HEK293T (cell line): ENCODE results near the gene COMMD10.

Experiments
- ARNT ChIP-seq: fragments of 450-650 bp; IDR thresholded peaks from 2 replicates; pipeline ENCODE4 v1.6.1; 2017; ENCODE audit warnings: mild to moderate bottlenecking
- BHLHE40 ChIP-seq: fragments of 450-650 bp; IDR thresholded peaks from 2 replicates; pipeline ENCODE4 v1.6.1; 2016; ENCODE audit warnings: mild to moderate bottlenecking, moderate library complexity, borderline replicate concordance
- ELF4 ChIP-seq: fragments of 450-650 bp; IDR thresholded peaks from 2 replicates; pipeline ENCODE4 v1.6.1; 2017; ENCODE audit warnings: antibody characterized with exemption
- FOXK2 ChIP-seq: fragments of 450-650 bp; IDR thresholded peaks from 2 replicates; pipeline ENCODE4 v1.6.1; 2016; ENCODE audit warnings: mild to moderate bottlenecking
- FOXM1 ChIP-seq: fragments of 450-650 bp; IDR thresholded peaks from 2 replicates; pipeline ENCODE4 v1.6.1; 2017; ENCODE audit warnings: mild to moderate bottlenecking, borderline replicate concordance
- HDGF ChIP-seq: fragments of 450-650 bp; IDR thresholded peaks from 2 replicates; pipeline ENCODE4 v1.6.1; 2017; ENCODE audit warnings: antibody characterized with exemption, borderline replicate concordance
- LEF1 ChIP-seq: fragments of 450-650 bp; IDR thresholded peaks from 2 replicates; pipeline ENCODE4 v1.6.1; 2017; ENCODE audit warnings: mild to moderate bottlenecking, borderline replicate concordance
- SP1 ChIP-seq: fragments of 450-650 bp; IDR thresholded peaks from 2 replicates; pipeline ENCODE4 v1.6.1; 2017
- SUZ12 ChIP-seq: fragments of 450-650 bp; IDR thresholded peaks from 2 replicates; pipeline ENCODE4 v1.6.1; 2016; ENCODE audit warnings: mild to moderate bottlenecking
- TARDBP ChIP-seq: fragments of 450-650 bp; IDR thresholded peaks from 2 replicates; pipeline ENCODE4 v1.6.1; 2016
- ZNF384 ChIP-seq: fragments of 450-650 bp; IDR thresholded peaks from 2 replicates; pipeline ENCODE4 v1.6.1; 2016
- TF ChIP-seq, protein P1 (sequence below): fragments of 450-650 bp; IDR thresholded peaks from 2 replicates; pipeline ENCODE4 v1.6.1; 2016

- TF ChIP-seq SUZ12, result no peak
- TF ChIP-seq HDGF, result no peak
- TF ChIP-seq BHLHE40, result no peak
- TF ChIP-seq SP1, result no peak
- TF ChIP-seq ELF4, result no peak
- no peak for TF ChIP-seq FOXM1
- TF ChIP-seq TARDBP, result no peak
- no peak for TF ChIP-seq ARNT
- TF ChIP-seq, protein P1, sequence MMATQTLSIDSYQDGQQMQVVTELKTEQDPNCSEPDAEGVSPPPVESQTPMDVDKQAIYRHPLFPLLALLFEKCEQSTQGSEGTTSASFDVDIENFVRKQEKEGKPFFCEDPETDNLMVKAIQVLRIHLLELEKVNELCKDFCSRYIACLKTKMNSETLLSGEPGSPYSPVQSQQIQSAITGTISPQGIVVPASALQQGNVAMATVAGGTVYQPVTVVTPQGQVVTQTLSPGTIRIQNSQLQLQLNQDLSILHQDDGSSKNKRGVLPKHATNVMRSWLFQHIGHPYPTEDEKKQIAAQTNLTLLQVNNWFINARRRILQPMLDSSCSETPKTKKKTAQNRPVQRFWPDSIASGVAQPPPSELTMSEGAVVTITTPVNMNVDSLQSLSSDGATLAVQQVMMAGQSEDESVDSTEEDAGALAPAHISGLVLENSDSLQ, result no peak
- TF ChIP-seq LEF1, result no peak
- no peak for TF ChIP-seq FOXK2
- TF ChIP-seq ZNF384, result no peak
Observed at GRCh38 chr5:116308391-116308790, 223.6 kb downstream of the COMMD10 start.
